NCI-H748 (cell line): ENCODE data around the gene PDGFA.
"Not testable (repeated sequence)": the region's sequence is repeated elsewhere in the genome, so short reads cannot be mapped to it uniquely, and the experiment has no call there.

Experiments
- DNase-seq: peaks from one replicate; lab custom pipeline; 2025; ENCODE audit not compliant: unreplicated experiment; lab: John Stamatoyannopoulos, UW

Gene PDGFA

GRCh38 chr7:552151-552867 is 32.7 kb upstream of the PDGFA start:
- not testable (repeated sequence) for DNase-seq

GRCh38 chr7:551615-551970 is 31.9 kb upstream of the PDGFA start:
- DNase-seq = not testable (repeated sequence)

- DNase-seq = no peak
Measured at GRCh38 chr7:550881-551614, 31.4 kb upstream of the PDGFA start.

- no peak for DNase-seq
Measured at GRCh38 chr7:549891-550625, 30.4 kb upstream of the PDGFA start.

- DNase-seq = no peak
Measured at GRCh38 chr7:549066-549890, 29.6 kb upstream of the PDGFA start.

- DNase-seq = no peak
Measured at GRCh38 chr7:548401-548800, 28.8 kb upstream of the PDGFA start.

- no peak for DNase-seq
Measured at GRCh38 chr7:545470-545869, 25.8 kb upstream of the PDGFA start.

GRCh38 chr7:544338-545221 is 24.9 kb upstream of the PDGFA start:
- DNase-seq = no peak

GRCh38 chr7:543501-544337 is 24.1 kb upstream of the PDGFA start:
- DNase-seq = no peak

GRCh38 chr7:542713-543500 is 23.3 kb upstream of the PDGFA start:
- no peak for DNase-seq

GRCh38 chr7:542131-542712 is 22.6 kb upstream of the PDGFA start:
- no peak for DNase-seq

- DNase-seq = no peak
Measured at GRCh38 chr7:541661-542060, 22.0 kb upstream of the PDGFA start.

- no peak for DNase-seq
Measured at GRCh38 chr7:540997-541396, 21.4 kb upstream of the PDGFA start.

- no peak for DNase-seq
Measured at GRCh38 chr7:540579-540978, 20.9 kb upstream of the PDGFA start.

- no peak for DNase-seq
Measured at GRCh38 chr7:539731-540411, 20.2 kb upstream of the PDGFA start.

- no peak for DNase-seq
Measured at GRCh38 chr7:538764-539685, 19.4 kb upstream of the PDGFA start.
